Loucy (cell line): ENCODE measurements around the gene GRWD1.

Experiments
- H2AFZ ChIP-seq: fragments of 200-600 bp; sonication (generic); 2 replicates; pipeline ENCODE4 v1.6.0; 2016; ENCODE audit warnings: antibody characterized with exemption, mild to moderate bottlenecking, low read length, moderate library complexity
- H3F3A ChIP-seq: fragments of 200-600 bp; 2 replicates; pipeline ENCODE4 v1.6.0; 2016; ENCODE audit warnings: antibody characterized with exemption, low read depth, mild to moderate bottlenecking
- H3K27me3 ChIP-seq: fragments of 200-600 bp; sonication (generic); 2 replicates; pipeline ENCODE4 v1.6.1; 2014; ENCODE audit warnings: low read length, mild to moderate bottlenecking; ENCODE audit not compliant: insufficient read depth, poor library complexity, severe bottlenecking
- H3K36me3 ChIP-seq: fragments of 200-600 bp; sonication (generic); 2 replicates; pipeline ENCODE4 v1.6.1; 2016; ENCODE audit warnings: low read length; ENCODE audit not compliant: insufficient read depth
- H3K4me1 ChIP-seq: fragments of 200-600 bp; sonication (generic); 2 replicates; pipeline ENCODE4 v1.5.1; 2014; ENCODE audit warnings: low read length, mild to moderate bottlenecking; ENCODE audit not compliant: insufficient read depth, poor library complexity, severe bottlenecking
- H3K4me2 ChIP-seq: fragments of 200-600 bp; sonication (generic); 2 replicates; pipeline ENCODE4 v1.6.0; 2014; ENCODE audit warnings: antibody characterized with exemption, low read length, low read depth, mild to moderate bottlenecking; ENCODE audit not compliant: poor library complexity, severe bottlenecking
- H3K4me3 ChIP-seq: fragments of 200-600 bp; sonication (generic); 2 replicates; pipeline ENCODE4 v1.5.1; 2014; ENCODE audit warnings: low read length, mild to moderate bottlenecking, mixed read lengths; ENCODE audit not compliant: poor library complexity, severe bottlenecking
- H3K79me2 ChIP-seq: fragments of 200-600 bp; sonication (generic); 2 replicates; pipeline ENCODE4 v1.6.1; 2014; ENCODE audit warnings: low read length; ENCODE audit not compliant: insufficient read depth
- H3K9ac ChIP-seq: fragments of 200-600 bp; sonication (generic); 2 replicates; pipeline ENCODE4 v1.6.0; 2014; ENCODE audit warnings: mild to moderate bottlenecking, low read depth, low read length, moderate library complexity; ENCODE audit not compliant: poor library complexity, severe bottlenecking
- H3K9me2 ChIP-seq: fragments of 200-600 bp; sonication (generic); replicated peaks from 2 replicates; pipeline ENCODE4 v1.6.1; 2016; ENCODE audit warnings: low read depth, low read length, mixed read lengths
- H3K9me3 ChIP-seq: fragments of 200-600 bp; sonication (generic); 2 replicates; pipeline ENCODE4 v1.6.1; 2014; ENCODE audit warnings: mild to moderate bottlenecking, antibody characterized with exemption, low read length, low read depth; ENCODE audit not compliant: insufficient read depth
- H4K20me1 ChIP-seq: fragments of 200-600 bp; sonication (generic); 2 replicates; pipeline ENCODE4 v1.6.0; 2014; ENCODE audit warnings: antibody characterized with exemption, low read length, mild to moderate bottlenecking; ENCODE audit not compliant: insufficient read depth, poor library complexity, severe bottlenecking
- CTCF ChIP-seq: fragments of 200-600 bp; sonication (generic); conservative IDR thresholded peaks from 2 replicates; pipeline ENCODE4 v1.5.1; 2014; ENCODE audit warnings: mild to moderate bottlenecking, antibody characterized with exemption, low read length
- EZH2phosphoT487 ChIP-seq: fragments of 200-600 bp; IDR thresholded peaks from 2 replicates; pipeline ENCODE4 v1.6.1; 2018; ENCODE audit warnings: antibody characterized with exemption, mild to moderate bottlenecking, moderate library complexity, borderline replicate concordance

The GRWD1 gene

GRCh38 chr19:48448563-48448962 lies 2.8 kb downstream of the GRWD1 start:
- Histone ChIP-seq H3K9me3 (no peaks in the 10 kb centered on the region), H3K36me3 (peaks cover 34% of the 10 kb centered on the region; the same call in 1 of the 2 replicates), H3K79me2 (peaks cover 28% of the 10 kb centered on the region), H3K27me3 (no peaks in the 10 kb centered on the region), H3K9ac (no peak overlapping the region), H3F3A (no peaks in the 10 kb centered on the region), H3K4me2 (no peak overlapping the region), H3K4me1 (peaks cover 11% of the 10 kb centered on the region), H3K9me2 (no peaks in the 10 kb centered on the region), H3K4me3 (no peak overlapping the region), H4K20me1 (peaks cover 7% of the 10 kb centered on the region), H2AFZ (no peak overlapping the region)
- TF ChIP-seq EZH2phosphoT487 (no peak), CTCF (no peak)

GRCh38 chr19:48450441-48450840 lies 4.7 kb downstream of the GRWD1 start:
- Histone ChIP-seq H3F3A (no peaks in the 10 kb centered on the region), H3K4me1 (no peaks in the 10 kb centered on the region), H2AFZ (no peak overlapping the region), H3K9me2 (no peaks in the 10 kb centered on the region), H4K20me1 (peaks cover 7% of the 10 kb centered on the region), H3K9me3 (no peaks in the 10 kb centered on the region), H3K79me2 (peaks cover 28% of the 10 kb centered on the region), H3K9ac (no peak overlapping the region), H3K4me2 (no peak overlapping the region), H3K27me3 (no peaks in the 10 kb centered on the region), H3K36me3 (peaks cover 35% of the 10 kb centered on the region; the same call in 1 of the 2 replicates), H3K4me3 (no peak overlapping the region)
- TF ChIP-seq EZH2phosphoT487 (no peak), CTCF (no peak)

GRCh38 chr19:48450863-48451262 lies 5.1 kb downstream of the GRWD1 start:
- Histone ChIP-seq H2AFZ (no peak overlapping the region), H3K36me3 (peaks cover 35% of the 10 kb centered on the region; the same call in 1 of the 2 replicates), H3K9me3 (no peaks in the 10 kb centered on the region), H3K4me2 (no peak overlapping the region), H4K20me1 (peaks cover 7% of the 10 kb centered on the region), H3K4me3 (no peak overlapping the region), H3K9ac (no peak overlapping the region), H3K79me2 (peaks cover 28% of the 10 kb centered on the region), H3K27me3 (no peaks in the 10 kb centered on the region), H3K4me1 (no peaks in the 10 kb centered on the region), H3K9me2 (no peaks in the 10 kb centered on the region), H3F3A (no peaks in the 10 kb centered on the region)
- TF ChIP-seq EZH2phosphoT487 (no peak), CTCF (no peak)
